T-cell (primary cell): ENCODE measurements around the gene TMEM45A. TPM values are rescaled to one million over a fixed set of nuclear protein-coding genes. Genes with fewer than 3 reads are reported as not detected.

ENCODE experiments used
- ATAC-seq, 4 experiments: fragments of 200-7000 bp in 3 of 4; fragments of 150-1000 bp in 1 of 4; cut with Tn5 transposase; replicated peaks in 1 of 4; 1 replicate in 3 of 4; 2 replicates in 1 of 4; pipeline ENCODE4 v1.10.0; 2021; ENCODE audit warnings: moderate library complexity in 3 of 4, mild to moderate bottlenecking in 2 of 4, moderate number of reproducible peaks in 1 of 4
- CTCF ChIA-PET, 2 donors: fragments of 300-600 bp; sonication (Branson Sonifier 250); formaldehyde crosslinking; loops; one replicate each; lab custom pipeline; 2022; ENCODE audit warnings: antibody characterized with exemption in 2 of 2; lab: Charles Lee
- POLR2A ChIA-PET, 2 donors: fragments of 300-600 bp; sonication (Branson Sonifier 250); formaldehyde crosslinking; loops; one replicate each; lab custom pipeline; 2022; ENCODE audit warnings: antibody characterized with exemption in 2 of 2; lab: Charles Lee
- DNase-seq, 35 experiments: peaks; one replicate each; pipeline versions ENCODE4 v3.0.0 to v3.0.0-alpha.2; 2013 to 2023
- H3K27ac ChIP-seq: one replicate; pipeline ENCODE4 v1.5.1; 2013; ENCODE audit warnings: low read length
- H3K27me3 ChIP-seq, 2 experiments: replicated peaks in 1 of 2; 1 replicate in 1 of 2; 2 replicates in 1 of 2; pipeline versions ENCODE4 v1.6.1 to v1.7.0; 2013; ENCODE audit warnings: low read length in 1 of 2, mixed read lengths in 1 of 2; ENCODE audit not compliant: control insufficient read depth in 2 of 2, insufficient read depth in 2 of 2; ENCODE audit errors: extremely low read depth in 1 of 2
- H3K36me3 ChIP-seq, 2 donors: 1 replicate in 1 of 2; 2 replicates in 1 of 2; pipeline versions ENCODE4 v1.6.1 to v1.7.0; 2013; ENCODE audit warnings: low read length in 1 of 2; ENCODE audit not compliant: control insufficient read depth in 2 of 2, insufficient read depth in 1 of 2; ENCODE audit errors: extremely low read depth in 1 of 2
- H3K4me1 ChIP-seq, 2 experiments: 1 replicate in 1 of 2; 2 replicates in 1 of 2; pipeline versions ENCODE4 v1.6.1 to v1.7.0; 2013; ENCODE audit warnings: low read length in 2 of 2, mixed read lengths in 1 of 2; ENCODE audit not compliant: insufficient read depth in 2 of 2, control insufficient read depth in 1 of 2; ENCODE audit errors: extremely low read depth in 1 of 2
- H3K4me3 ChIP-seq, 2 donors: 1 replicate in 1 of 2; 2 replicates in 1 of 2; pipeline versions ENCODE4 v1.5.1 to v1.7.0; 2013; ENCODE audit warnings: mild to moderate bottlenecking in 2 of 2, low read length in 1 of 2, moderate library complexity in 1 of 2; ENCODE audit not compliant: control insufficient read depth in 1 of 2; ENCODE audit errors: extremely low read depth in 1 of 2
- H3K9me3 ChIP-seq: 2 replicates; pipeline ENCODE4 v1.7.0; 2013
- H3K27ac Mint-ChIP-seq, 2 donors: one replicate each; pipeline ENCODE4 v1.8.0; 2020 to 2021; ENCODE audit warnings: mild to moderate bottlenecking in 2 of 2, mixed read lengths in 2 of 2
- H3K27me3 Mint-ChIP-seq, 2 donors: one replicate each; pipeline ENCODE4 v1.8.0; 2021 to 2022; ENCODE audit warnings: mixed read lengths in 2 of 2
- H3K36me3 Mint-ChIP-seq: one replicate; pipeline ENCODE4 v1.8.0; 2021; ENCODE audit warnings: mixed read lengths
- H3K4me1 Mint-ChIP-seq, 3 donors: one replicate each; pipeline ENCODE4 v1.8.0; 2020 to 2022; ENCODE audit warnings: mixed read lengths in 3 of 3, mild to moderate bottlenecking in 1 of 3
- H3K4me3 Mint-ChIP-seq, 3 donors: one replicate each; pipeline ENCODE4 v1.8.0; 2020 to 2022; ENCODE audit warnings: mild to moderate bottlenecking in 3 of 3, mixed read lengths in 3 of 3, moderate library complexity in 3 of 3
- H3K9me3 Mint-ChIP-seq, 3 donors: one replicate each; pipeline ENCODE4 v1.8.0; 2020 to 2022; ENCODE audit warnings: mixed read lengths in 3 of 3
- WGBS: methylation state at CpG from one replicate; pipeline ENCODE4 v1.1.5; 2013; ENCODE audit warnings: missing lambda C conversion rate; ENCODE audit not compliant: insufficient coverage; 5-methylcytosine and 5-hydroxymethylcytosine counted together
- total RNA-seq, 35 experiments: library from RNA in 6 of 35; stranded (reverse) in 6 of 35; fragments of 120-200 nt in 1 of 35; gene quantifications; one replicate each; pipeline versions ENCODE4 v1.2.1 to v1.2.4 and lab custom pipeline; 2013 to 2026

The TMEM45A gene
- total RNA-seq, 5 donors from 2014 or later (not counting 1 experiment from before 2014, with no cell fraction given) = 0.15 to 0.36 (median 0.18) TPM; not detected in 1

DNA sequence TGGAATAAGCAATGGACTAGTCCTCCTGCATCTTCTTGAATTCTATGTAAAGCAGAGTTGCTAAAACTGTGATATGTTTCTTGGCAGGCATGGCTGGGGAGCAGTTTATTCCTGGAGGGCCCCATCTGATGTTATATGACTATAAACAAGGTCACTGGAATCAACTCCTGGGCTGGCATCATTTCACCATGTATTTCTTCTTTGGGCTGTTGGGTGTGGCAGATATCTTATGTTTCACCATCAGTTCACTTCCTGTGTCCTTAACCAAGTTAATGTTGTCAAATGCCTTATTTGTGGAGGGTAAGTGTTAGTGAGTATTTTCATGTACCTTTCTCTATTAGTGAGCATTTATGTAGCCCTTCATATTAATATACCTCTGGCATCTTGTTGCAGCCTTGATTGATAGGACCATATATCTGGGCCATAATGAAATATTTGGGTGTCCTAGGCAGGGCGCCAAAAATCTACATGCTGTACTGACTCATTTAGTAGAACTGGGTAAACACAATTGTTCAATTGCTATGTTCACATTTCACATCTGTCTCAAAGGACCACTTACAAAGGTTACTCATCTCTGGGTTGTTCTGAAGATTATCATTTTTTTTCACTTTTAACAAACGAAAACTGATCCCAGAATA is 64.4 kb downstream of the TMEM45A start:
- H3K4me3 ChIP-seq = no peak overlapping the region
- no peaks in the 10 kb centered on the region for H3K27me3 ChIP-seq
- ChIA-PET POLR2A (no interaction called here), CTCF (no interaction called here)
- H3K9me3 ChIP-seq = no peaks in the 10 kb centered on the region
- H3K9me3 Mint-ChIP-seq = no peaks in the 10 kb centered on the region
- H3K27ac Mint-ChIP-seq = no peak overlapping the region
- H3K27ac ChIP-seq = no peak overlapping the region
- peaks cover 0 to 3% of the 10 kb centered on the region in 2 donors for H3K27me3 Mint-ChIP-seq
- H3K4me3 Mint-ChIP-seq = no peak overlapping the region
- no peaks in the 10 kb centered on the region for H3K4me1 ChIP-seq
- no peaks in the 10 kb centered on the region for H3K36me3 ChIP-seq
- H3K36me3 Mint-ChIP-seq = no peaks in the 10 kb centered on the region
- ATAC-seq (no peak), DNase-seq (no peak)
- no CpG with 5 or more reads among the region's 2 CpGs for WGBS
- H3K4me1 Mint-ChIP-seq = no peaks in the 10 kb centered on the region

DNA sequence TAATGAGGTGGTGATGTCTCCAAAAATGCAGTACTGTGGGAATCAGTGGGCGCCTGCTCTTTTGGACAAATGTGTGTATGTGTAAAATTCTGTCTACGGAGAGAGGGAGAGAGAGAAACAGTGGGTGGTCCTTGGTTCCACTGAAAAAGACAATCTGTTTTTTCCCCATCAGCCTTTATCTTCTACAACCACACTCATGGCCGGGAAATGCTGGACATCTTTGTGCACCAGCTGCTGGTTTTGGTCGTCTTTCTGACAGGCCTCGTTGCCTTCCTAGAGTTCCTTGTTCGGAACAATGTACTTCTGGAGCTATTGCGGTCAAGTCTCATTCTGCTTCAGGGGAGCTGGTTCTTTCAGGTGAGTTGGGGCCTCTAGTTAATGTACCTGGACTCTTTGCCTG is 65.8 kb downstream of the TMEM45A start:
- CTCF ChIA-PET = no interaction called here

DNA sequence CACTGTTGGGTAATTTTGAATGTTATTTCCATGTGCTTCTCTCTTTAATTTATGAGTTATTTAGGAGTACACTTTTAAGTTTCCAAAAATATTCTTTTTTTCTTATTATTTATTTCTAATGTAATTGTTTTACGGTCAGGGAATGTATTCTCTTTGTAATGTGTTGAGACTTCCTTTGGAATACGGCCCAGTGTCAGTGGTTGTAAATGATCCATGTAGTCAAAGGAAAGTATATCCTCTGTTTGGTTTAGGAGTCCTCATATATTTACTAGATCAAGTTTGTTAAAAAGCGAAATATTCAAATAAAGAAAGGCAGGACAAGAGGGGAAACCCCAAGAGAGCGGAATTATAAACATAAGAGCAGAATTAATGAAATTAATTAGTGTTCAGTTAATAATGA is 68.0 kb downstream of the TMEM45A start:
- WGBS = no CpG with 5 or more reads among the region's 4 CpGs
- Mint-ChIP-seq H3K4me3 (no peak overlapping the region), H3K27me3 (peaks cover 0 to 3% of the 10 kb centered on the region in 2 donors), H3K36me3 (no peaks in the 10 kb centered on the region), H3K4me1 (no peaks in the 10 kb centered on the region), H3K9me3 (no peaks in the 10 kb centered on the region), H3K27ac (no peak overlapping the region)
- POLR2A ChIA-PET = no interaction called here
- H3K9me3 ChIP-seq = no peaks in the 10 kb centered on the region
- CTCF ChIA-PET = no interaction called here
- no peaks in the 10 kb centered on the region for H3K4me1 ChIP-seq
- H3K36me3 ChIP-seq = no peaks in the 10 kb centered on the region
- H3K4me3 ChIP-seq = no peak overlapping the region
- no peak for DNase-seq
- no peak for ATAC-seq
- no peak overlapping the region for H3K27ac ChIP-seq
- no peaks in the 10 kb centered on the region for H3K27me3 ChIP-seq

More for the DNA sequence above, 65.8 kb downstream of the TMEM45A start:
- Mint-ChIP-seq H3K4me3 (no peak overlapping the region), H3K27ac (no peak overlapping the region), H3K27me3 (peaks cover 0 to 3% of the 10 kb centered on the region in 2 donors), H3K9me3 (no peaks in the 10 kb centered on the region), H3K36me3 (no peaks in the 10 kb centered on the region), H3K4me1 (no peaks in the 10 kb centered on the region)
- 90% methylated on average over 5 of the region's 7 CpGs for whole genome bisulfite sequencing
- DNase-seq = no peak
- Histone ChIP-seq H3K4me1 (no peaks in the 10 kb centered on the region), H3K27ac (no peak overlapping the region), H3K36me3 (no peaks in the 10 kb centered on the region), H3K4me3 (no peak overlapping the region), H3K9me3 (no peaks in the 10 kb centered on the region), H3K27me3 (no peaks in the 10 kb centered on the region)
- POLR2A ChIA-PET = no interaction called here
- no peak for ATAC-seq

DNA sequence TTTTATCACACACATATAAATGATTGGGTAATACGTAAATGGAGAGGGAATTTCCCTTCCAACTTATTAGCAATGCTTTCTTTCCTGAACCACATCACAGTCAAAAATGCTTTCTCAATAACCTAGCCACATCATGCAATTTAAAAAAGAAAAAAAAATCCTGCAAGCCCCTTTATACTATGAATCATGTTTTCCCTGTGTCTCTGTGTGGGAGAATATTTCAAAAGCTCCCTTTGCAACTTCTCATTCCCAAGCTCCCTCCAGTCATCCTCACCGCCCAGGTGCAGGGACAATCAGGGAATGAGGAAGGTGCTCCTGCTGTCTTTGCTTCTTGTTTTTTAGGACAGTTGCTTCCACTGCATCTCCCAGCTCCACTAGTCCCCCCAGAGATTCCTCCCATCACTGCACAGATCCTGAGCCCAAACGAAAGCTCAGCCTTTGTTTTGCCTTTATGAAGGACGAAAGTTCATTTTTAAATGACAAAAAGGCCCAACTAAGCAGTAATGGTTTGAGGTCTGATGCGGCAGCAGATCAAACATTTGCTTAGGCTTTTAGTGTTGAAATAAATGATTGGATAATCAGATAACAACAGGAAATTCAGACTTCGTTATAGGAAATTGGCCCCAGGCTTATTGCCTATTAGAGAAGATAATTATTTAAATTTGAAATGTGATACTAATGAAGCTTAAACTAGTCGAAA is 69.2 kb downstream of the TMEM45A start:
- Histone ChIP-seq H3K27me3 (no peaks in the 10 kb centered on the region), H3K9me3 (no peaks in the 10 kb centered on the region), H3K36me3 (no peaks in the 10 kb centered on the region), H3K27ac (no peak overlapping the region), H3K4me1 (no peaks in the 10 kb centered on the region), H3K4me3 (no peak overlapping the region)
- Mint-ChIP-seq H3K4me3 (no peak overlapping the region), H3K9me3 (no peaks in the 10 kb centered on the region), H3K4me1 (no peaks in the 10 kb centered on the region), H3K36me3 (no peaks in the 10 kb centered on the region), H3K27me3 (peaks cover 0 to 3% of the 10 kb centered on the region in 2 donors), H3K27ac (no peak overlapping the region)
- ChIA-PET CTCF (no interaction called here), POLR2A (no interaction called here)
- WGBS = 80% methylated on average over 4 of the region's 7 CpGs
- DNase-seq = no peak
- no peak for ATAC-seq

DNA sequence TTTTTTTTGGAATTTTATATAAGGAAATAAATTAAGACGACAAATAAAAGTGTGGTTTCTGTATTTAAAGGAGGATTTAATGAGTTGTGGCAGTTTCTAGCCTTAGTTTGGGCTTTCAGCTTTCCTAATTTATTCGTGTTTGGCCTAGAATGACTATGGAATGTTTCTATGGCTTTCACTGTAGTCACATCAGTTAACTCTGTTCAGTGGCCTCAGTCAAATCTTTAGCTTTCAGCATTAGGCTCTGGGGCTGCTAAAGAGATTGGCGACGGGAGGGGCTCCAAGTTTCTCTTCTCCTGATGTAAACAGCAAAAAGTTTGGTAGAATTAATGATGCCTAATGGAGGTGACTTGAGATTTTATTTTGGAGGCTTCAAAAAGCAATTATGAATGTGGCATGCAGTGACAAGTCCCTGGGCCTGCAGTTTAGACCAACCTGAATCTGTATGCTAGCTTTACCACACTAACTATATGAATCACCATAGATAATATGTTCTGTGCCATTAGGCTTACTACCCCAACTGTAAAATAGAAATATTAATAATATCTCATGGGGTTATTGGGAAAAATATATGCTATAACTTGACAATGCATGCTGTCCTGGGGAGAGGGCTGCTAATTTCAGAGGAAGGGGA is 69.9 kb downstream of the TMEM45A start:
- no peak overlapping the region for H3K27ac Mint-ChIP-seq
- H3K4me3 Mint-ChIP-seq = no peak overlapping the region
- POLR2A ChIA-PET = no interaction called here
- no peaks in the 10 kb centered on the region for H3K9me3 Mint-ChIP-seq
- no peaks in the 10 kb centered on the region for H3K4me1 Mint-ChIP-seq
- Histone ChIP-seq H3K4me1 (no peaks in the 10 kb centered on the region), H3K27me3 (no peaks in the 10 kb centered on the region), H3K36me3 (no peaks in the 10 kb centered on the region), H3K4me3 (no peak overlapping the region), H3K27ac (no peak overlapping the region), H3K9me3 (no peaks in the 10 kb centered on the region)
- ATAC-seq (no peak), DNase-seq (no peak)
- peaks cover 0 to 3% of the 10 kb centered on the region in 2 donors for H3K27me3 Mint-ChIP-seq
- CTCF ChIA-PET = no interaction called here
- no peaks in the 10 kb centered on the region for H3K36me3 Mint-ChIP-seq
- 89% methylated on average over 3 of the region's 4 CpGs for WGBS

DNA sequence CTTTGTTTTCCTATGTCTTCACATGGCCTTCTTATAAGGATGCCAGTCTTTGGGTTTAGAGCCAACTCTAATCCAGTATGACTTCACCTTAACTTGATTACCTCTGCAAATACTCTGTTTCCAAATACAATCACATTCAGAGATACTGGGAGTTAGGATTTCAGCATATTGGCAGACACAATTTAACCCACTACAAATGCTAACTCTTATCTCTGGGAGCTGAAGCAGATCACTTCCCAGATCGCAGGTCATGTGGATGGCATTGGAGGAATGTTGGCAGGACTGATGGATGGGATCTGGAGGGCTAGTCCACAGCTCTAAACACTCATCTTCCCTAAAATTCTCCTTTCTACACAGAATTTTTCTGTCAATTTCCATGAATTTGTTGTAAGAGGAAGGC is 70.8 kb downstream of the TMEM45A start:
- Histone ChIP-seq H3K27me3 (no peaks in the 10 kb centered on the region), H3K4me3 (no peak overlapping the region), H3K4me1 (no peaks in the 10 kb centered on the region), H3K36me3 (no peaks in the 10 kb centered on the region), H3K9me3 (no peaks in the 10 kb centered on the region), H3K27ac (no peak overlapping the region)
- POLR2A ChIA-PET = no interaction called here
- DNase-seq (no peak), ATAC-seq (no peak)
- H3K27ac Mint-ChIP-seq = no peak overlapping the region
- CTCF ChIA-PET = no interaction called here
- no peaks in the 10 kb centered on the region for H3K4me1 Mint-ChIP-seq
- H3K36me3 Mint-ChIP-seq = no peaks in the 10 kb centered on the region
- H3K27me3 Mint-ChIP-seq = peaks cover 0 to 3% of the 10 kb centered on the region in 2 donors
- no CpG with 5 or more reads among the region's 1 CpG for WGBS
- no peak overlapping the region for H3K4me3 Mint-ChIP-seq
- H3K9me3 Mint-ChIP-seq = no peaks in the 10 kb centered on the region
